ENCODE data around the gene EPC1. TPM values are rescaled to one million over a fixed set of nuclear protein-coding genes. Genes with fewer than 3 reads are reported as not detected.
"Not testable (repeated sequence)": the region's sequence is repeated elsewhere in the genome, so short reads cannot be mapped to it uniquely, and the experiment has no call there.

EPC1 gene
- total RNA-seq, 1 experiment from 2014 or later = 94.9 TPM

DNA sequence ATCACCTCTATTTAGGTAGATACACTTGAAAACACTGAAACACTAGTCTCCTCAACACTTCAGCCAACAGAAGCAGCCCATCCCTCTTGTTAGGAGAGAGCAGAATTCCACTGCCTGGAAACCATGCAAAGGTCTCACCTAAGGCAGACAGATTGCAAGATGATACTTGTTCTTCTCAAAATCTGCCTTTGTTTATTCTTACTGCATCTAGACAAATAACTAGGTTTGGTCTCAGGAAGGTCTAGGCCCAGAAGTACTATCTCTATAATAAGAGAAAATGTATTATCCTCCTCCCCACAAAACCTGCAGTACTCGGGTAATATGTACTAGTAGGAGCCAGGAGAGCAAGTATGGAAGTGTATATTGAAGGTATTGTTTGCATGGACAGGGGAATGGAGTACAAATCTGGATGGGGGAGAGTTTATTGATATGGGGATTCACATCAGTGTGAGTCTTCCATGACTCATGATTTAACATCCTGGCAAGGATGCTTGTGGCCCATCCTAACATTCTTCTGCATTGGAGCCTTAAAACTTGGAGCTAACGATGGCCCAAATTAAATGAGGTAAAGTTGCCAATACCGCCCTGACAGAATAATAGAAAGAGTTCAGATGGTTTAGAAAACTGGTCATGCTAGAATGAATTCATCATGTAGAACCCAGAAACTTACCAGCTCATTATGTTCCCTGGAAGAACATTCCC is 109.2 kb downstream of the EPC1 start:
- DNase-seq (ENCODE audit: low spot score) = no peak

DNA sequence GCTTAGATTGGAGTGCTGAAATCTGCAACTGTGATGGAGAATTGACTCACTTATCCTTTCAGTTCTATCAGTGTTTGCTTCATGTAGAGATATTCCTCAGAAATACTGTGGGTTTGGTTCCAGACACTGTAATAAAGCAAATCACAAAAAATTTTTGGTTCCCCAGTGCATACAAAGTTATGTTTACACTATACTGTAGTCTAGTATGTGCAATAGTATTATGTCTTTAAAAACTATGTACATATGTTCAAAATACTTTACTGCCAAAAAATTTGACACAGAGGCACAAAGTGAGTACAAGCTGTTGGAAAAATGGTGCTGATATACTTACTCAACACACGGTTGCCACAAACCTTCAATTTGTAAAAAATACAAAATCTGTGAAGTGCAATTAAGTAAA is 112.5 kb downstream of the EPC1 start:
- no peak for DNase-seq (ENCODE audit: low spot score)

DNA sequence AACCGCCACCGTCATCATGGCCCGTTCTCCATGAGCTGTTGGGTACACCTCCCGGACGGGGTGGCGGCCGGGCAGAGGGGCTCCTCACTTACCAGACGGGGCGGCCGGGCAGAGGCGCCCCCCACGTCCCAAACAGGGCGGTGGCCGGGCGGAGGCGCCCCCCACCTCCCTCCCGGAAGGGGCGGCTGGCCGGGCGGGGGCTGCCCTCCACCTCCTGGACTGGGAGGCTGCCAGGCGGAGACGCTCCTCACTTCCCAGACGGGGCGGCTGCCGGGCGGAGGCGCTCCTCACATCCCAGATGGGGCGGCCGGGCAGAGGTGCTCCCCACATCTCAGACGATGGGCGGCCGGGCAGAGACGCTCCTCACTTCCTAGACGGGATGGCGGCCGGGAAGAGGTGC is 113.6 kb downstream of the EPC1 start:
- DNase-seq (ENCODE audit: low spot score) = not testable (repeated sequence)

DNA sequence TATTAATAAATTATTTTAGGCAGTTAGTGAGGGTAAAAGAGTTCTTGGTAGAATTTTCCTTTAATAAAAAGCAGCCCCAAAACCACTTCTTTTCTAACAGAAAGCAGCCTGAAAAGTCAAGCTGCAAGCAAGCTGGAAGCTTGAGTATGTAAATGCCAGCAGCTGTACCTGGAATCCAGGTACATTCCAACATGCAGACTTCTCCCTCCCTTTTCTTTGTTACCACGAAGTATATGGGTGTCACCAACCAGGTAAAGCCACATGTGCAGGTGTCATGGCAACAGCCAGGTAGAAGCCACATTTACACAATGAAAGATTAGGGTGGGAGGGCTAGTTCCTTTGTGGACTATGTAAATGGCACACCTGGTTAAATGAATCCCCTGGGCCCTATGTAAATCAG is 114.6 kb downstream of the EPC1 start:
- DNase-seq (ENCODE audit: low spot score) = peak; percentile 18

DNA sequence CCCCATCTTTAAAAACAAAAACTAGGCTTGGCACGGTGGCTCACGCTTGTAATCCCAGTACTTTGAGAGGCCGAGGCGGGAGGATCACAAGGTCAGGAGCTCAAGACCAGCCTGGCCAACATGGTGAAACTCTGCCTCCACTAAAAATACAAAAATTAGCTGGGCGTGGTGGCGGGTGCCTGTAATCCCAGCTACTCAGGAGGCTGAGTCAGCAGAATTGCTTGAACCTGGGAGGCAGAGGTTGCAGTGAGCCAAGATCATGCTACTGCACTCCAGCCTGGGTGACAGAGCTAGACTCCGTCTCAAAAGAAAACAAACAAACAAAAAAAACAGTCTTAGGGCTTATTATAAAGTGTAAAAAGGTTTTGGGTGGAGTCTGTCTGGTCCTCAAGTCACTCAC is 117.2 kb downstream of the EPC1 start:
- DNase-seq (ENCODE audit: low spot score) = not testable (repeated sequence)

DNA sequence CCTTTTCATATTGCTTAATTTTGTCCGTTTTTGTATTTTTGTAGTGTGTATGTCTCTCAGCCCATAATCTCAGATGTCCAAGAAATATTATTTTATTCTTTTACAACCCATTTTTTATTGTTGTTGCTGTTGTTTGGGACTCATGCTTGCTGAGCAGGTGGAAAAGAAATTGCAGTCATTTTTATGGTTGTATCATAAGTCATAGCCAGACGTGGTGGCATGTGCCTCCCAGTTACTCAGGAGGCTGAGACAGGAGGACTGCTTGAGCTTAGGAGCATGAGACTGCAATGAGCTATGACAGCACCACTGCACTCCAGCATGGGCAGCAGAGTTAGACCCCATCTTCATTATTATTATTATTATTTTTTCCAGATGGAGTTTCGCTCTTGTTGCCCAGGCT is 117.8 kb downstream of the EPC1 start:
- no peak for DNase-seq (ENCODE audit: low spot score)

DNA sequence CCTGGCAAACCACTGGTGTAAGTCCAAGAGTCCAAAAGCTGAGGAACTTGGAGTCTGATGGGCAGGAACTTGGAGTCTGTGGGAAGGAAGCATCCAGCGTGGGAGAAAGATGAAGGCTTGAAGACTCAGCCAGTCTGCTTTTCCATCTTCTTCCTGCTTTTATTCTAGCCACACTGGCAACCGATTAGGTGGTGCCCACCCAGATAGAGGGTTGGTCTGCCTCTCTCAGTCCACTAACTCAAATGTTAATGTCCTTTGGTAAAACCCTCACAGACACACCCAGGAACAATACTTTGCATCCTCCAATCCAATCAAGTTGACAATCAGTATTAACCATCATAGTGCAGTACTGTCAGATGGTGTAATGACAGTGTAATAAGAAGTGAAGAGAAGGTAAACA is 119.2 kb downstream of the EPC1 start:
- DNase-seq (ENCODE audit: low spot score) = no peak

DNA sequence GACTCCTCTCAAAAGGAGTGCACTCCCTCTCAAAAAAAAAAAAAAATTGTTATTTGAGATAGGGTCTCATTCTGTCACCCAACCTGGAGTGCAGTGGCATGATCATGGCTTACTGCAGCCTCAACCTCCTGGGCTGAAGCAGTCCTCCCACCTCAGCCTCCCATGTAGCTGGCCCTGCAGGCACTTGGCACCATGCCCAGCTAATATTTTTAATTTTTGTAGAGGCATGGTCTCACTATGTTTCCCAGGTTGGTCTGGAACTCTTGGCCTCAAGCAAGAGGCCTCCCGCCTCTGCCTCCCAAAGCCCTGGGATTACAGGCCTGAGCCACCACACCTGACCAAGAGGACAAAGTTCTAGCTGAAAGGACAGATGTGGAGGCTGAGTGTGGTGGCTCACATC is 120.3 kb downstream of the EPC1 start:
- no peak for DNase-seq (ENCODE audit: low spot score)

DNA sequence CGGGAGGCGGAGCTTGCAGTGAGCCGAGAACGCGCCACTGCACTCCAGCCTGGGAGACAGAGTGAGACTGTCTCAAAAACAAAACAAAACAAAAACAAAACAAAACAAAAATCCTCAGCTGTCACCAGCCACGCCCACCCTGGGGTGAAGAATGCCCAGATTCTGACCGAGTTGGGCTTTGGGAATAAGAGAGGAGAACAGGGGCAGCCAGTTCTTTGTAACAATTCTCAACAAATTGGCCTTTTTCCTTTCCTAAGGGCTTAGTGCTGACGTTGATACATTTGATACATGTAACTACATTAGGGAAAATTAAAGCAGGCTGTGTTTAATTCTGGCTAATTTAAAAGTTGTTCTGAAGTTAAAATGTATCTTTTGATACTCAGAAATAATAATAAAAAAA is 121.0 kb downstream of the EPC1 start:
- no peak for DNase-seq (ENCODE audit: low spot score)

DNA sequence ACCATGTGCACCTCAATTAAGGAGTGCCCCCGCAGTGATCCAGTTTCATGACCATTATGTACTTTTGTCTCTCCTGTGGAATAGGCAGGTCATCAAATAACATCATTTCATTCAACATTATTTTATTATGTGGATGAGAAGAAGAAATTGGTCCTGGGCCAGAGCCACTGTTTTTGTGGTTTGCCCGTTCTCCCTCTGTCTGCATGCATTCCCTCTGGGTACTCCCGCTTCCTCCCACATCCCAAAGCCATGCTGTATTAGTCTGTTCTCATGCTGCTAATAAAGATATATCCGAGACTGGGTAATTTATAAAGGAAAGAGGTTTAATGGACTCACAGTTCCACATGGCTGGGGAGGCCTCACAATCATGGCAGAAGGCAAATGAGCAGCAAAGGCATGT is 124.6 kb downstream of the EPC1 start:
- DNase-seq (ENCODE audit: low spot score) = not testable (repeated sequence)

DNA sequence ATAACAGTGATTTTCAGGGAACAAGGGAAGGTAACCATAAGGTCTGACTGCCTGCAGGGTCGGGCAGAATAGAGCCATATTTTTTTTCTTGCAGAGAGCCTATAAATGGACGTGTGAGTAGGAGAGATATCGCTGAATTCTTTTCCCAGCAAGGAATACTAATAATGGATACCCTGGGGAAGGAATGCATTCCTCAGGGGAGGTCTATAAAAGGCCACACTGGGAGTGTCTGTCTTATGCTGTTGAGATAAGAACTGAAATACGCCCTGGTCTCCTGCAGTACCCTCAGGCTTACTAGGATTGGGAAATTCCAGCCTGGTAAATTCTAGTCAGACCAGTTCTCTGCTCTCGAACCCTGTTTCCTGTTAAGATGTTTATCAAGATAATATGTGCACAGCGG is 127.8 kb downstream of the EPC1 start:
- DNase-seq (ENCODE audit: low spot score) = not testable (repeated sequence)

DNA sequence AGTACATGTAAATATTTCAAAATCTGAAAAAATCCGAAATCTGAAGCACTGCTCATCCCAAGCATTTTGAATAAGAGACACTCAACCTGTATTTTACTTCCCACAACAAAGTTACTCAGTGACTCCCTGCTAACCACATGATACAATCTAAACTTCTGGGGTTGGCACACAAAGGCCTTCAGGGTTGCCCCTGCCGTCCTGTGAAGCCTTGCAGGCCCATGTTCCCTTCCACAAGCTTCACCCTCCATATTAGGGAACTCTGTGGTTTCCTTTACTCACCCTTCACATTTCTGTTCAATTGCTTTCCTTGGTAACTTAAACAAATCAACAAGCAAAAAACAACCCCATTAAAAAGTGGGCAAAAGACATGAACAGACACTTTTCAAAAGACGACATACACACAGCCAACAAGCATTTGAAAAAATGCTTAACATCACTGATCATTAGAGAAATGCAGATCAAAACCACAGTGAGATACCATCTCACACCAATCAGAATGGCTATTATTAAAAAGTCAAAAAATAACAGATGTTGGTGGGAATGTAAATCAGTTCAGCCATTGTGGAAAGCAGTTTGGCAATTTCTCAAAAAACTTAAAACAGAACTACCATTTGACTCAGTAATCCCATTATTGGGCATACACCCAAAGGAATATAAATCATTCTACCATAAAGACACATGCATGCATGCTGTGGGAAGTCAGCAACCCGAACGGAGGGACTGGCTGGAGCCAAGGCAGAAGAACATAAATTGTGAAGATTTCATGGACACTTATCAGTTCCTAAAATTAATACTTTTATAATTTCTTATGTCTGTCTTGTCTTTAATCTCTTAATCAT is 128.5 kb downstream of the EPC1 start:
- DNase-seq (ENCODE audit: low spot score) = not testable (repeated sequence)

Small RNAs within 50 kb of the gene (small RNA-seq; reads per million reads assigned to genes)
- gene RNU6-1244P = not detected

Other genes with a start within 250 kb of the EPC1 start
- 0.31 and 1.3 TPM in 2 replicates for gene CCDC7, start 99.0 kb upstream of the EPC1 start, total RNA-seq (2014; rRNA removed; shearing (Covaris generic))